CD14-positive monocyte (primary cell): ENCODE measurements around the gene CMTM4. TPM values are rescaled to one million over a fixed set of nuclear protein-coding genes. Genes with fewer than 3 reads are reported as not detected.

Experiments used
- DNase-seq, 3 donors: peaks; one replicate each; pipeline ENCODE4 v3.0.0-alpha.2; 2011 to 2022
- H2AFZ ChIP-seq: 2 replicates; pipeline ENCODE4 v1.6.0; 2012; ENCODE audit warnings: mild to moderate bottlenecking, low read depth, low read length, inconsistent platforms; ENCODE audit not compliant: insufficient read depth, poor library complexity, severe bottlenecking
- H3K27ac ChIP-seq, 2 donors: 1 replicate in 1 of 2; 2 replicates in 1 of 2; pipeline ENCODE4 v1.5.1; 2012 to 2013; ENCODE audit warnings: low read length in 2 of 2, control low read depth in 1 of 2, inconsistent platforms in 1 of 2, low read depth in 1 of 2, mild to moderate bottlenecking in 1 of 2
- H3K27me3 ChIP-seq, 2 donors: one replicate each; pipeline versions ENCODE4 v1.6.0 to v1.6.1; 2011 to 2013; ENCODE audit warnings: low read length in 2 of 2; ENCODE audit not compliant: control insufficient read depth in 2 of 2, insufficient read depth in 2 of 2
- H3K36me3 ChIP-seq, 2 donors: replicated peaks in 1 of 2; 1 replicate in 1 of 2; 2 replicates in 1 of 2; pipeline versions ENCODE4 v1.5.1 to v1.6.1; 2012 to 2013; ENCODE audit warnings: low read length in 2 of 2, control low read depth in 1 of 2, inconsistent platforms in 1 of 2, mild to moderate bottlenecking in 1 of 2; ENCODE audit not compliant: insufficient read depth in 2 of 2, control insufficient read depth in 1 of 2
- H3K4me1 ChIP-seq, 2 donors: 1 replicate in 1 of 2; 2 replicates in 1 of 2; pipeline versions ENCODE4 v1.5.1 to v1.6.1; 2012 to 2013; ENCODE audit warnings: low read length in 2 of 2, control low read depth in 1 of 2, inconsistent platforms in 1 of 2, mild to moderate bottlenecking in 1 of 2, moderate library complexity in 1 of 2; ENCODE audit not compliant: insufficient read depth in 2 of 2, control insufficient read depth in 1 of 2
- H3K4me2 ChIP-seq: replicated peaks from 2 replicates; pipeline ENCODE3; 2012; ENCODE audit warnings: low read length, moderate library complexity, mild to moderate bottlenecking; ENCODE audit not compliant: poor library complexity, severe bottlenecking; ENCODE audit errors: extremely low read depth
- H3K4me3 ChIP-seq, 3 experiments: fragments of 200-600 bp in 1 of 3; sonication (generic) in 1 of 3; replicated peaks in 1 of 3; 1 replicate in 2 of 3; 2 replicates in 1 of 3; pipeline ENCODE4 v1.5.1; 2011 to 2013; ENCODE audit warnings: low read length in 3 of 3, mild to moderate bottlenecking in 3 of 3, control low read depth in 2 of 3, low read depth in 2 of 3, inconsistent platforms in 1 of 3, moderate library complexity in 1 of 3
- H3K79me2 ChIP-seq: 2 replicates; pipeline ENCODE4 v1.6.0; 2012; ENCODE audit warnings: mild to moderate bottlenecking, control low read depth, inconsistent platforms, low read length, moderate library complexity; ENCODE audit not compliant: insufficient read depth
- H3K9ac ChIP-seq: 2 replicates; pipeline ENCODE4 v1.6.0; 2017; ENCODE audit warnings: low read length, mild to moderate bottlenecking; ENCODE audit not compliant: insufficient read depth, poor library complexity, severe bottlenecking
- H3K9me3 ChIP-seq, 2 donors: replicated peaks in 1 of 2; 1 replicate in 1 of 2; 2 replicates in 1 of 2; pipeline versions ENCODE4 v1.5.1 to v1.6.1; 2012 to 2013; ENCODE audit warnings: low read length in 2 of 2, control low read depth in 1 of 2; ENCODE audit not compliant: control insufficient read depth in 1 of 2, insufficient read depth in 1 of 2
- H4K20me1 ChIP-seq: 2 replicates; pipeline ENCODE4 v1.6.0; 2012; ENCODE audit warnings: mild to moderate bottlenecking, low read length, control low read depth, moderate library complexity; ENCODE audit not compliant: insufficient read depth
- H3K27ac Mint-ChIP-seq, 7 donors: one replicate each; pipeline ENCODE4 v1.8.0; 2020; ENCODE audit warnings: mild to moderate bottlenecking in 7 of 7, mixed read lengths in 7 of 7, moderate library complexity in 6 of 7, inconsistent platforms in 2 of 7
- H3K27me3 Mint-ChIP-seq, 3 donors: one replicate each; pipeline ENCODE4 v1.8.0; 2021 to 2022; ENCODE audit warnings: low read depth in 3 of 3, mild to moderate bottlenecking in 3 of 3, mixed read lengths in 3 of 3, moderate library complexity in 3 of 3, inconsistent platforms in 1 of 3
- H3K36me3 Mint-ChIP-seq, 2 donors: one replicate each; pipeline ENCODE4 v1.8.0; 2020; ENCODE audit warnings: mixed read lengths in 2 of 2, inconsistent platforms in 1 of 2, mild to moderate bottlenecking in 1 of 2
- H3K4me1 Mint-ChIP-seq: one replicate; pipeline ENCODE4 v1.8.0; 2020; ENCODE audit warnings: mild to moderate bottlenecking, mixed read lengths
- H3K4me3 Mint-ChIP-seq, 2 donors: one replicate each; pipeline ENCODE4 v1.8.0; 2020; ENCODE audit warnings: mild to moderate bottlenecking in 2 of 2, mixed read lengths in 2 of 2, moderate library complexity in 1 of 2
- H3K9me3 Mint-ChIP-seq, 7 donors: one replicate each; pipeline ENCODE4 v1.8.0; 2020 to 2022; ENCODE audit warnings: mixed read lengths in 7 of 7, mild to moderate bottlenecking in 6 of 7, moderate library complexity in 6 of 7, inconsistent platforms in 2 of 7
- WGBS: methylation state at CpG from one replicate; pipeline ENCODE4 v1.1.5; 2013; ENCODE audit warnings: missing lambda C conversion rate; ENCODE audit not compliant: insufficient coverage; 5-methylcytosine and 5-hydroxymethylcytosine counted together
- intact Hi-C, 2 donors: fragments of 100-400 bp; cut with micrococcal nuclease; formaldehyde crosslinking; loops; one replicate each; pipeline versions ENCODE4 v1.15.0 to v1.15.1; 2023
- polyA plus RNA-seq, 3 donors: library from polyadenylated mRNA; depleted of rRNA in 1 of 3; unstranded in 2 of 3; stranded (reverse) in 1 of 3; fragments of 300-500 nt in 2 of 3; fragments of >200 nt in 1 of 3; fragmentation: Illumina TruSeq in 2 of 3; gene quantifications; 1 replicate in 2 of 3; 2 replicates in 1 of 3; pipeline ENCODE4 v1.2.3, GENCODE V29; 2012 to 2021
- TF ChIP-seq, protein P1 (sequence below): fragments of 200-600 bp; IDR thresholded peaks from one replicate; pipeline ENCODE4 v1.8.0; 2022; ENCODE audit warnings: antibody characterized with exemption, mild to moderate bottlenecking

The CMTM4 gene
- polyA plus RNA-seq, 3 donors, result 0.41 to 21.2 (median 0.45) TPM

DNA sequence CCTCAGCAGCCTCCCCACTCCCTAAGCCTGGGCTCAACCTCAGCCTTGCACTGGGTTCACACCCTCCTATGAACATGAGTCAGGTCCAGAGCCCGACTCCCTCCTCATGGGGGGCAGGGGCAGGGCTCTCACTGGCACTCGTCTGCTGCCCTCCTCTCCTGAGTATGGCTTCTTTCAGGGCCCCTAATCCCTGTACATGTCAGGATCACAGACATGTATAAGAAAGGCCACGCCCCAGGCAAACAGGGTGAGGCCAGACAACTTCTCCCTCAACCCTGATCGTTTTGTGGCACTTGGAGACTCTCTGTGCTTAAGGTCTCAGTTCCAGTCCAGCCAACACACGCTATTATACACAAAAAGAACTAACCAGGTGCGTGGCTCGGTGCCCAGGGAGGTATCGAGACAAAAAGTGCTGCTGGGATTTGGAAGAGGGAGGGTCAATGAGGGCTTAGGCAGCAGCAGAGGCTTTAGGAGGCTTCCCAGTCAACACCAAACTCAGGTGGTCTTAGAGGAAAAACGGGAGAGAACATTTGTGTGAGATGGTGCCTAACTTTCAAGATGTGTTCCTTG is 46.8 kb downstream of the CMTM4 start:
- Histone ChIP-seq H3K9me3 (no peaks in the 10 kb centered on the region), H3K4me2 (no peak overlapping the region), H3K4me1 (peaks cover 42% of the 10 kb centered on the region in 2 donors), H3K27ac (no peak overlapping the region), H3K36me3 (no peaks in the 10 kb centered on the region), H4K20me1 (peaks cover 6% of the 10 kb centered on the region), H3K27me3 (no peaks in the 10 kb centered on the region), H3K79me2 (peaks cover 75% of the 10 kb centered on the region), H3K4me3 (no peak overlapping the region), H2AFZ (no peak overlapping the region), H3K9ac (no peak overlapping the region)
- WGBS, result 98% methylated on average over 5 of the region's 9 CpGs
- H3K4me3 Mint-ChIP-seq, result no peak overlapping the region
- H3K27me3 Mint-ChIP-seq, result peaks cover 0 to 1% (median 0%) of the 10 kb centered on the region in 3 donors
- DNase-seq, result no peak
- H3K4me1 Mint-ChIP-seq, result peaks cover 45% of the 10 kb centered on the region
- H3K27ac Mint-ChIP-seq, result no peak overlapping the region
- peaks cover 0 to 2% (median 0%) of the 10 kb centered on the region in 7 donors for H3K9me3 Mint-ChIP-seq
- intact Hi-C loops, result loop anchor here in 1 of 2 donors (5.0 kb wide), 1 partner anchor 48 kb away; the partner anchor contains the start of gene CMTM4
- H3K36me3 Mint-ChIP-seq, result no peaks in the 10 kb centered on the region
- TF ChIP-seq, protein P1, sequence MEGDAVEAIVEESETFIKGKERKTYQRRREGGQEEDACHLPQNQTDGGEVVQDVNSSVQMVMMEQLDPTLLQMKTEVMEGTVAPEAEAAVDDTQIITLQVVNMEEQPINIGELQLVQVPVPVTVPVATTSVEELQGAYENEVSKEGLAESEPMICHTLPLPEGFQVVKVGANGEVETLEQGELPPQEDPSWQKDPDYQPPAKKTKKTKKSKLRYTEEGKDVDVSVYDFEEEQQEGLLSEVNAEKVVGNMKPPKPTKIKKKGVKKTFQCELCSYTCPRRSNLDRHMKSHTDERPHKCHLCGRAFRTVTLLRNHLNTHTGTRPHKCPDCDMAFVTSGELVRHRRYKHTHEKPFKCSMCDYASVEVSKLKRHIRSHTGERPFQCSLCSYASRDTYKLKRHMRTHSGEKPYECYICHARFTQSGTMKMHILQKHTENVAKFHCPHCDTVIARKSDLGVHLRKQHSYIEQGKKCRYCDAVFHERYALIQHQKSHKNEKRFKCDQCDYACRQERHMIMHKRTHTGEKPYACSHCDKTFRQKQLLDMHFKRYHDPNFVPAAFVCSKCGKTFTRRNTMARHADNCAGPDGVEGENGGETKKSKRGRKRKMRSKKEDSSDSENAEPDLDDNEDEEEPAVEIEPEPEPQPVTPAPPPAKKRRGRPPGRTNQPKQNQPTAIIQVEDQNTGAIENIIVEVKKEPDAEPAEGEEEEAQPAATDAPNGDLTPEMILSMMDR, result no peak

DNA sequence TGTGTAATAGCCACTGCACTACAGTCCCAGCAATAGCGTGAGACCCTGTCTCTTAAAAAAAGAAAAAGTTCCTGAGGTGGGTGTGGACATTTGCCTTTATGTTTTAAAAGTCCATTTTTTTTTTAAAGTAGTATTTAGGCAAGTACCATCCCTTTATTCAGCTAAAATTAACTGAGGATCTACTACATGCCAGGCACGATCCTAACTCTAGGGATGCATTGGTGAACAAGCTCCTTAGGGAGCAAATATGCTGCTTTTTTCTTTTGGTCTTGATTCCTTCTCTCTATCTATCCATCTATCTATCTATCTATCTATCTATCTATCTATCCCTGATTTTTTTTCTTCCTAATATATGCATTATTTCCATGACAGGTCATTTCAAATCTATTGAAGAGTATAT is 47.4 kb downstream of the CMTM4 start:
- H3K4me3 Mint-ChIP-seq, result no peak overlapping the region
- Histone ChIP-seq H3K27ac (no peak overlapping the region), H3K4me2 (no peak overlapping the region), H3K4me1 (peaks cover 36 to 37% of the 10 kb centered on the region in 2 donors), H3K79me2 (peaks cover 75% of the 10 kb centered on the region), H3K36me3 (no peaks in the 10 kb centered on the region), H4K20me1 (peaks cover 11% of the 10 kb centered on the region), H3K9ac (no peak overlapping the region), H3K4me3 (no peak overlapping the region), H2AFZ (no peak overlapping the region), H3K9me3 (no peaks in the 10 kb centered on the region), H3K27me3 (no peaks in the 10 kb centered on the region)
- intact Hi-C loops, result no loop called here
- H3K36me3 Mint-ChIP-seq, result no peaks in the 10 kb centered on the region
- DNase-seq, result no peak
- TF ChIP-seq, protein P1, result no peak
- no peaks in the 10 kb centered on the region for H3K9me3 Mint-ChIP-seq
- WGBS, result 100% methylated on average over 1 of the region's 2 CpGs
- no peak overlapping the region for H3K27ac Mint-ChIP-seq
- H3K27me3 Mint-ChIP-seq, result peaks cover 0 to 1% (median 0%) of the 10 kb centered on the region in 3 donors
- H3K4me1 Mint-ChIP-seq, result peaks cover 39% of the 10 kb centered on the region
